GM21619 (cell line): Measurements from ENCODE around the gene SCEL.
"Not testable (repeated sequence)": the region's sequence is repeated elsewhere in the genome, so short reads cannot be mapped to it uniquely, and the experiment has no call there.

Experiments
- ATAC-seq: cut with Tn5 transposase; IDR thresholded peaks from one replicate; pipeline ENCODE4 v1.9.1; 2021; ENCODE audit not compliant: unreplicated experiment

Gene SCEL

DNA sequence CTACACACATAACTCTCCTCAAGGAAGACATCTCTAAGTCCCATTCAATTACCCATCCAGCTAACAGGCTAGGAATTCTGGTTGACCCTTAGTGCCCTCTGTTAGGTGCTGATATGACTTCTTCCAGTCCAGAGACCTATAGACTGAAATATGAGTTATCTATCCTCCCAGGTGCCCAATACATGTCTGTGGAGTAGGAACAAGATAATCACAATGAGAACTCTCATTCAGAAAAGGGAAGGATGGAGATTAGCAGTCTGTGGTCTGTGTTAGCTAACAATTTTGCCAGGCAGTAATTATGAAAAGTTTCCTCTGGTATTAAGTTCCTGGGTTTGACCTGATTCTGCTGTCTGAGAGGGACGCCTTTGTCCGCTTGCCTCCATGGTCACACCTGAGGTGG lies 117.8 kb downstream of the SCEL start:
- no peak for ATAC-seq

DNA sequence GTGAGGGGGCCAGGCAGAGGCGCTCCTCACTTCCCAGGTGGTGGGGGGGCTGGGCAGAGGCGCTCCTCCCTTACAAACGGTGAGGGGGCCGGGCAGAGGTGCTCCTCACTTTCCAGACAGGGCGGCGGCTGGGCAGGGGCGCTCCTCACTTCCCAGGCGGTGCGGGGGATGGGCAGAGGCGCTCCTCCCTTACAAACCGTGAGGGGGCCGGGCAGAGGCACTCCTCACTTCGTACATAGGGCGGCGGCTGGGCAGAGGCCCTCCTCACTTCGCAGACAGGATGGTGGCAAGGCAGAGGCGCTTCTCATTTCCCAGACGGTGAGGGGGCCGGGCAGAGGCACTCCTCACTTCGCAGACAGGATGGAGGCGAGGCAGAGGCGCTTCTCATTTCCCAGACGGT lies 124.5 kb downstream of the SCEL start:
- ATAC-seq: not testable (repeated sequence)

DNA sequence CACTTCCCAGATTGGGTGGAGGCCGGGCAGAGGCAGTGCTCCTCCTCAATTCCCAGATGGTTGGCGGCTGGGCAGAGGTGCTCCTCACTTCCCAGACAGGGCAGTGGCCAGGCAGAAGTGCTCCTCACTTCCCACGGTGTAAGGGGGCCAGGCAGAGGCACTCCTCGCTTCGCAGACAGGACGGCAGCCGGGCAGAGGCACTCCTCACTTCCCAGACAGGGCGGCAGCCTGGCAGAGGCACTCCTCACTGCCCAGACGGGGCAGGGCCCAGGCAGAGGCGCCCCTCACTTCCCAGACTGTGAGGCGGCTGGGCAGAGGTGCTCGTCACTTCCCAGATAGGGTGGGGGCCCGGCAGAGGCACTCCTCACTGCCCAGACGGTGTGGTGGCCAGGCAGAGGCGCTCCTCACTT lies 125.3 kb downstream of the SCEL start:
- ATAC-seq: no peak

DNA sequence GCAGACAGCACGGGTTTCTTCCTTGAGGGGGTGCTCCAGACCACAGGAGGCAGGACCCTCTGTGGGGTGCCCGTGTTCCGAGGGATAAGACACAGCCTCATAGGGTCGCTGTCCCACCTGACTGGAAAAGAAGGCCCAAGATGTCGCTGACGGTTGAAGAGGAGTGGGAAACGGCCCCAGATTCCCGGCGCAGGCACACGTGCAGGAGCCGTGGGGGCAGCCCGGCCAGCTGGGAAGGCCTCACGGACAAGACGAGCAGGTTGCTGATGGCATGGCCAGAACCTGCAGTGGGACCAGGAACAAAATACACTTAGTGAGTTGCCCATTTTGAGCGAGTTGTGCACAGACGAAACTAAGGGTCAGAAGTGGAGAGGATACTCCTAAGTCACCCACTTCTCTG lies 126.8 kb downstream of the SCEL start:
- not testable (repeated sequence) for ATAC-seq

DNA sequence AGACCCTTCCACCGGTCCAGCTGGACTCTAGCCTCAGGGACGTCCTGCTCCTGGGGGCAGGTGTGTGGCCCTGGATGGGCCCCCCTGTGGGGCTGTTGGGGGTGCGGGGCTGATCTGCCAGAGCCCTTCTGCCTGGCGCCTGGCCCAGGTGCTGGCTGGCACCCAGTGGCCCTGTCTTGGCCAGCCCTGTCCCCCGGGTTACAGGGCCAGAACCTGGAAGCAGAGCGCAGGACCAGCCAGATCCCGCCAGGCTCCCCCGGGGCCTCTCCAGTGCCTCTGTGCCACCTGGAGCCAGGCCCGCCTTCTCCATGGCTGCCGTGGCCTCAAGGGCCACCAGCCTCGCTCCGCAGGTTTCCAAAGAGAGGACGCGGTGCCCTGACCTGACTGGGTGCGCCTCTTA lies 127.3 kb downstream of the SCEL start:
- ATAC-seq: not testable (repeated sequence)

DNA sequence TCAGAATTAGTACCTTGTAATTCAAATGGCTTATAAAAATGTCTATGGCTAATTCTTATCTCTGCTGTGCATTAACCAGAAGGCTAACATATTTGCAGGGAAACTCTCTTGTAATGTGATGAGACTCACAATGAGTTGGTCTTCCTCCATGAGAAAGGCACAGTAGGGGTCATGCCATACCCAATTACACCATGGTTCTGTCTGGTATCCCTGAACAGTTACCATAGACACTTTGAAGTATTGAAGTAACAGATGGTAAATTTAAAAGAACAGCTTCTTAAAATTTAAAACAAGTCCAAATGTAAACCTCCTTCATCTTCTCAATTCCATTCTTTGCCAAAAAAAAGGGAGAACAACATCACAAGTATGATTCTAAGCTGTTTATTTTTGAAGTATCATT lies 139.3 kb downstream of the SCEL start:
- ATAC-seq: no peak

DNA sequence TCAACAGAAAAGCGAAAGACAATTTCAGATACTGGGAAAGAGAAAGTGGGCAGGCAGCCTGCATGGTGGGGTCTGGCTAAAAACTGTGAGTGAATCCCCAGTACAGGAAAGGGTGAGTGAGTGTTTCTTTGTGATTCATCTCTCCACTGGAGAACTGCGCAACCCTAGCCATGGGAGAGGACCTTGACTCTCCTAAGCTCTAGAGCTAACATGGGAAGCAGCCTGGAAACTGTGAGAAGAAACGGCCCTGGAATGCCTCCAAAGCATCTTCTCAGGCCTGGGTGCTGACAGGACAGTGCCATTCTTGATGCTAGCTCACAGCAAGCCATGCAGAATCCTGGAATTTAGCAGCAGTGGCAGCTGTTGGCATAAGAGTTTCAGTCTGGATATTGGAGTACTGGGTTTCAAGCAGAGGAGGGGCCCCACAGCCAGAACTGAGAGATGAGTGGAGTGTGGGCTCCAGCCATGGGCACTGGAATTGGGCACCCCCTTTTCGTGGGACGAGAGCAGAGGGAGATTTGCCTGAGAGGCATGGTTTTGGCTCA lies 143.3 kb downstream of the SCEL start:
- ATAC-seq: no peak

DNA sequence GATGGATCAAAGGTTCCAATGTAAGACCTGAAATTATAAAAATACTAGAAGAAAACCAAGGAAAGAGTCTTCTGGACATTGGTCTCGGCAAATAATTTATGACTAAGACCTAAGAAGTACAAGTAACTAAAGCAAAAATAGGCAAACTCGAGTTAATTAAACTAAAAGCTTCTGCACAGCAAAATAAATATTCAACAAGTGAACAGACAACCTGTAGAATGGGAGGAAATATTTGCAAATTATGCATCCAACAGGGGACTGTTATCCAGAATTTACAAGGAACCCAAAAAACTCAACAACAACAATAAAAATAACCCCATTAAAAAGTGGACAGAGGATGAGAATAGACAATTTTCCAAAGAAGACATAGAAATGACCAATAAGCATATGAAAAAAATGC lies 152.3 kb downstream of the SCEL start:
- ATAC-seq: no peak

DNA sequence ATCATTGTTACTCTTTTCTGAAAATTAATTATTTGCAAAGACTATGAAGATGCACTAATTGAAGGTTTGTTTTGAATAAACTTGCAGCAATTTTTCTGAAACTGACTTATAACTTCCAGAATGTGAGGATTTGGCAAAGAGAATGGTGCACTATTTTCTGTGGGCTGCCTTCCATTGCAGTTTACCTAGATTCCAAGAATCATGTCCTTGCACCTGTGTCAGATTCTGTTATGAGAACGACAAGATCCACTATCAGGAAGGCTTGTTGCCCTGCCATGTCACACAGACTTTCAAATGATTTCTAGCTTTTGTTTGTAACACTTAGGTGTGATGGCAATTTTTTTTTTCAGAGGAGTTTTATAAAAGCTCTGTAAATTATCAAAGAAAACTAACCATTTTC lies 156.4 kb downstream of the SCEL start:
- no peak for ATAC-seq

DNA sequence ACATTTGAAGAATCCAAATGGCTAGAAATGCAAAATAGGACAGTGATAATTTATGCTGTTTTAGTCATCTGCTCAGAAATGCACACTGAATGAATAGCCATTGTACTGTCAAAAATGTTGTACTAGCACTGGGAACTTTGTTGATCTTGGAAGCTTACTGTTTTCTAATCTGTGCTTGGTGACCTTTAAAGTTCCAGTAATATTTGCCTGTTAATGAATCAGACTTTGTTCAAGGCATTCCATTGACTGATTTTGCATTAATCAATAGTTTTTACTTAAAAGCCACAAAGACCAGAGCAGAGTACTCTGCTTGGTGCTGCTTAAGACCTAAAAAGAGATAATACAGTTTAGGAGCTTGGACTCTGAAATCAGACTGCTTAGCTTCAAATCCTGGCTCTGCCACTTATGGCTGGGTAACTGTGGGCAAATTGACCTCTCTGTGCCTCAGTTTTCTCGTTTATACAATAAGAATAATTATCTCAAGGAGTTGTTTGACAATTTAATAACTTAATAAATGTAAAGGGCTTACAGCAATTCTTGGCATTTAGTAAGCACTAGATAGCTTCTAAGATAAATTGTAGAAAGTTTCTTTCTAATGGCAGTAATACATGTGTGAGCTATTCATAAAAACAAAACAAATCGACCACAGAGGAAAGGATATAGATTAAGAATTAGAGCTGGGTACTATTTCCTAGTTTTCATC lies 157.4 kb downstream of the SCEL start:
- ATAC-seq: no peak

DNA sequence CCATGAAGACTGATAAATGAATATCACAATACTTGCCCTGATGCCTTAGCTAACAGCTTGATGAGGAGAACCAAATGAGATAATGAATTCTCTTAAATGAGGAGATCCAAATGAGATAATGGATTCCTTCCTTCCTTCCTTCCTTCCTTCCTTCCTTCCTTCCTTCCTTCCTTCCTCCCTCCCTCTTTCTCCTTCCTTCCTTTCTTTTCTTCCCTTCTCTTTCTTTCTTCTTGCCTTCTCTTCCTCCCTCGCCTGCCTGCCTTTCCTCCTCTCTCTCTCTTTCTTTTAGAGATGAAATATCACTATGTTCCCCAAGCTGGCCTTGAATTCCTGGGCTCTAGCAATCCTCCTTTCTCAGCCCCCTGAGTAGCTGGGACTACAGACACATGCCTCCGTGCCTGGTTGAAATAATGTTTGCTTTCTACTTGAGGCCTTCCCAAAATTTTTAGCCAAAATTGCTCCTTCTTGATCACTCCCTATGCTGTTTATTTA lies 158.0 kb downstream of the SCEL start:
- ATAC-seq: no peak
